Frontal cortex (tissue), 4 donors: Measurements from ENCODE around the gene RNASE1. TPM values are rescaled to one million over a fixed set of nuclear protein-coding genes. Genes with fewer than 3 reads are reported as not detected.
"Not testable (repeated sequence)": the region's sequence is repeated elsewhere in the genome, so short reads cannot be mapped to it uniquely, and the experiment has no call there.

ENCODE experiments used
- DNase-seq, 2 donors: peaks; one replicate each; pipeline ENCODE4 v3.0.0; 2012; ENCODE audit warnings: low spot score in 2 of 2
- FAIRE-seq: peaks from 2 replicates; lab custom pipeline; 2012; peaks lifted over from hg19 to GRCh38; lab: Jason Lieb, UNC
- total RNA-seq: library from RNA; depleted of rRNA; stranded (reverse); fragments of >200 nt; gene quantifications from one replicate; pipeline ENCODE4 v1.2.3, GENCODE V29; 2014
- donor health status: control.
- donor health status: control.
- donor health status: control.

Gene RNASE1
- 12.2 TPM for total RNA-seq

- FAIRE-seq (no peak), DNase-seq (no peak)
These were observed at the start of gene RNASE1 for GRCh38 chr14:20802341-20803084. Gene RNASE1 (minus strand): TSS chr14:20802844. CDS start chr14:20802068, 776 bp downstream.

GRCh38 chr14:20848955-20849570 is 46.4 kb upstream of the RNASE1 start:
- DNase-seq (no peak), FAIRE-seq (no peak)

GRCh38 chr14:20848316-20848954 is 45.8 kb upstream of the RNASE1 start:
- no peak for FAIRE-seq

GRCh38 chr14:20846560-20846959 is 43.9 kb upstream of the RNASE1 start:
- FAIRE-seq (no peak), DNase-seq (no peak)

More at GRCh38 chr14:20848316-20848954, 45.8 kb upstream of the RNASE1 start:
- peak in 1 of 2 donors; percentile 27 for DNase-seq

GRCh38 chr14:20841096-20841495 is 38.5 kb upstream of the RNASE1 start:
- no peak for FAIRE-seq
- DNase-seq: no peak

- DNase-seq (no peak), FAIRE-seq (no peak)
These were observed 35.2 kb upstream of the RNASE1 start for GRCh38 chr14:20837831-20838230.

- DNase-seq: peak in 1 of 2 donors; percentile 53
- FAIRE-seq: no peak
These were observed 34.2 kb upstream of the RNASE1 start for GRCh38 chr14:20836668-20837338.

GRCh38 chr14:20834899-20835298 is 32.3 kb upstream of the RNASE1 start:
- FAIRE-seq: no peak
- no peak for DNase-seq

GRCh38 chr14:20830831-20831230 is 28.2 kb upstream of the RNASE1 start:
- DNase-seq (no peak), FAIRE-seq (no peak)

GRCh38 chr14:20828024-20828694 is 25.5 kb upstream of the RNASE1 start:
- not testable (repeated sequence) for FAIRE-seq, DNase-seq

GRCh38 chr14:20827326-20827725 is 24.7 kb upstream of the RNASE1 start:
- no peak for DNase-seq
- no peak for FAIRE-seq

GRCh38 chr14:20826666-20827065 is 24.0 kb upstream of the RNASE1 start:
- not testable (repeated sequence) for FAIRE-seq, DNase-seq

GRCh38 chr14:20823859-20824258 is 21.2 kb upstream of the RNASE1 start:
- DNase-seq (no peak), FAIRE-seq (no peak)

GRCh38 chr14:20821521-20822108 is 19.0 kb upstream of the RNASE1 start:
- not testable (repeated sequence) for DNase-seq, FAIRE-seq

- DNase-seq: no peak
- FAIRE-seq: no peak
These were observed 17.6 kb upstream of the RNASE1 start for GRCh38 chr14:20820063-20820904.

GRCh38 chr14:20818861-20819260 is 16.2 kb upstream of the RNASE1 start:
- FAIRE-seq (no peak), DNase-seq (no peak)

- not testable (repeated sequence) for DNase-seq, FAIRE-seq
These were observed 13.3 kb upstream of the RNASE1 start for GRCh38 chr14:20815946-20816345.
